Anterior cingulate cortex (tissue), 58 donors: ENCODE data around the gene NCK1.

Experiments
- DNase-seq, 58 donors: peaks; one replicate each; lab custom pipeline; 2025; lab: John Stamatoyannopoulos, UW

NCK1 gene

DNA sequence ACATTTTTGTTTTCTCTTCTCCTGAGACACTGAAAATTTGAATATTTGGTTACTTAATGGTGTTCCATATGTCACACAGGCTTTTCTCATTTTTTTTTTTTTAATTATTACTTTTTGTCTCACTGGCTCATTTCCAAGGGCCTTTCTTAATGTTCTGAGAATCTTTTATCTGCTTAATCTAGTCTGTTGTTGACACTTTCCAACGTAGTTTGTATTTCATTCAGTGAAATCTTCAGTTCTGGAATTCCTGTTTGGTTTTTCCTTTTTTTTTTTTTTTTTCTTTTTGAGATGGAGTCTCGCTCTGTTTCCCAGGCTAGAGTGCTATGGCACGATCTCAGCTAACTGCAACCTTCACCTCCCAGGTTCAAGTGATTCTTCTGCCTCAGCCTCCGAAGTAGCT is 42.7 kb downstream of the NCK1 start:
- no peak for DNase-seq

DNA sequence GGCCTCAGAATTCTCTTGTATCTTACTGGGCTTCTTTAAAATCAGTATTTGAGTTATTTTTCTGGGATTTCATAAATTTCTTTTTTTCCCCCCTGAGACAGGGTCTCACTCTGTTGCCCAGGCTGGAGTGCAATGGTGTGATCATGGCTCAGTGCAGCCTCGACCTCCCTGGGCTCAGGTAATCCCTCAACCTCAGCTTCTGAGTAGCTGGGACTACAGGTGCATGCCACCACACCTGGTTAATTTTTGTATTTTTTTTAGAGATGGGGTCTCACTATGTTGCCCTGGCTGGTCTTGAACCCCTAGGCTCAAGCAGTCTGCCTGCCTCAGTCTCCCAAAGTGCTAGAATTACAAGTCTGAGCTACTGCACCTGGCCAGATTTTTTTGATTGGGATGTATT is 43.5 kb downstream of the NCK1 start:
- no peak for DNase-seq

DNA sequence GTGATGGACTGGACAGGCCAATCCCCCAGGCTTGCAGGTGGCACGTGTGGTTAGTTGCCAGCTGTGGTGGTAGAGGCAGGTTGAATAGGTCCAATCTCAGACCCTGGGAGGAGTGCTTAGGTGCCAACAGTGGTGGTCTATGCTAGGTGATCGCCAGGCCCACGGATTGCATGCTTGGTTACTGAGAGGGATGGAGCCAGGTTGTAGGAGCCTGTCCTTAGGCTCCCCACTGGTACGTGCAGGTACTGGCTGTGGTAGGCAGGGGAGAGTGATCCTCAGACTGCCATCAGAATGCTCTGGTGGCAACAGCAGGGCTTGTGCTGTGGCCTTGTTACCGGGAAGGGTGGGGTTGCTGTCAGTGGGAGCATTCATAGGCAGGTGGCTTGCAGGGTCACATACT is 44.7 kb downstream of the NCK1 start:
- DNase-seq, result no peak

DNA sequence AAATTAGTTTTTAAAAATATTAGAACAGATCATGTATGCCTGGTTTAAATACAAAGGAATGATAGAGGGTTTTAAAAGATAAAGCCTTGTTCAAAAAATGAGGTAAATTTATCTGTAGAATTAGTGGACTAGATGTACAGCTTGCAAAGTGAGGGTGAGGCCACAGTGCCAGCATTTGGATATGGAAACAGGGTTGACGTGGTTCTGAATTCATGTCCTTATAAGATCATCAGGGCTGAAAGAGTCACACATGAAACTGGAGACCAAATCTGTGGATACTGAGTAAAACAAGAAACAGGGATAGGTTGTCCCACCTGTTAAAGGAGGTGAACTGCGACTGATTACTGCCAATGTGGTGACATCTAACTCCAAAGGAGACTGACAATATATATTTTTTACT is 46.3 kb downstream of the NCK1 start:
- no peak for DNase-seq

DNA sequence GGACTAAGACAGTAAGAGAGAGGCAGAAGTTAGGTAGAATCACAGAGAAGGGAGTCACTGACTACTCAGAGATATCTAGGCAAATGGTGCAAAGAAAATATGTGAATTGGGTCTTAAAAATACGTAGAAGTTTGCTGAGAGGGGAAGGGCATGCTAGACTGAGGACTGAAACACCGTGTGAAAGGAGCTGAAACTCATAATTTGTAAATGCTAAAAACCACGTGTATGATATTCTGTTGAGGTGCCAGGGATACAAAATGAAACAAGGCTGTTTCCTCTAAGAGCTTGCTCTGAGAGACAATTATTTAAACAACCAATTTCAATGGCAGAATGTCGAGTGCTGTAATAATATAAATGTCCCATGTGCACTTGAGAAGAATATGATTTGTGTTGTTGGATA is 47.2 kb downstream of the NCK1 start:
- no peak for DNase-seq

DNA sequence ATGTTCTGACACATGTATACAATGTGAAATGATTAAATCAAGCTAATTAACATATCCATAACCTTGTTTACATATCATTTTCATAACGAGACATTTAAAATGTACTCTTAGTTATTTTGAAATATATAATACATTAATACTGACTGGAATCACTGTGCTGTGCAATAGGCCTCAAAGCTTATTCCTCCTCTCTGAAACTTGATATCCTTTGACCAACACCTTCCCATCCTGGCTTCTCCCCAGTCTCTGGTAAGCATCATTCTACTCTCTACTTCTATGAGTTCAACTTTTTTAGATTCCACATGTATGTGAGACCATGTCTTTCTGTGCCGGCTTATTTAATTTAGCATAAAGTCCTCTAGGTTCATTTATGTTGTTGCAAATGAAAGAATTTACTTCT is 48.7 kb downstream of the NCK1 start:
- DNase-seq, result no peak

DNA sequence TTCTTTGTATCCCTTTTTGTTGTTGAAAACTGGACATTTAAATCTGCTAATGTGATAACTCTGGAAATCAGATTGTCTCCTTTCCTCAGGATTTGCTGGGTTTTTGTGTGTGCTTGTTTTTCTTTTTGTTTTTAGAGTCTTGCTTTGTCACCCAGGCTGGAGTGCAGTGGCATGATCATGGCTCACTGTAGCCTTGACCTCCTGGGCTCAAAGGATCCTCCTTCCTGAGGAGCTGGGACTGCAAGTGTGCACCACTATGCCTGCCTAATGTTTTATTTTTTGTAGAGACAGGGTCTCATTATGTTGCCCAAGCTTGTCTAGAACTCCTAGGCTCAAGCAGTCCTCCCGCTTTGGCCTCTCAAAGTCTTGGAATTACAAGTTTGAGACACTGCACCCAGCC is 51.2 kb downstream of the NCK1 start:
- no peak for DNase-seq

DNA sequence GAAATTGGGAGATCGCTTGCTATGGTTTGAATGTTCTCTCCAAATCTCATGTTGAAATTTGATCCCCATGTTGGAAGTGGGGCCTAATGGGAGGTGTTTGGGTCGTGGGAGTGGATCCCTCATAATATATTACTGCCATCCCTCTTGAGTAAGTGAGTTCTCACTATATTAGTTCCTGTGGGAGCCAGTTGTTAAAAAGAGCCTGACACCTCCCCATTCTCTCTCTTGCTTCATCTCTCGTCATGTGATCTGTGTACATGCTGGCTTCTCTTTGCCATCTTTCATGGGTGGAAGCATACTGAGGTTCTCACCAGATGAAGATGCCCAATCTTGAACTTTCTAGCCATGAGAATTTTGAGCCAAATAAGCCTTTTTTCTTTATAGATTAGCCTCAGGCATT is 52.7 kb downstream of the NCK1 start:
- DNase-seq, result no peak

DNA sequence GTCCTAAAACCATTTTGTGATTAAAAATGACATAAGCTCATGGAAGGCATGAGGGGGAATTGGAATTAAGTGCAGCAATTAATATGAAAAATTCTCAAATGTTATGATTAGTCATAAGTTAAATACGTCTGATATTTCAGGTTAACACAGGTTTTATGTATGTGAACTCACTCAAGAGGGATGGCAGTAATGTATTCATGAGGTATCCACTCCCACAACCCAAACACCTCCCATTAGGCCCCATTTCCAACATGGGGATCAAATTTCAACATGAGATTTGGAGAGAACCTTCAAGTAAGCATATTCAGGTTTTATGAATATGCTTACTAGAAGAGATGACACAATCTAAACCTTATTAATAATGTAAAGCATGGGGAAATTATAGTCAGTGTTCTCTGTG is 54.2 kb downstream of the NCK1 start:
- DNase-seq, result no peak

DNA sequence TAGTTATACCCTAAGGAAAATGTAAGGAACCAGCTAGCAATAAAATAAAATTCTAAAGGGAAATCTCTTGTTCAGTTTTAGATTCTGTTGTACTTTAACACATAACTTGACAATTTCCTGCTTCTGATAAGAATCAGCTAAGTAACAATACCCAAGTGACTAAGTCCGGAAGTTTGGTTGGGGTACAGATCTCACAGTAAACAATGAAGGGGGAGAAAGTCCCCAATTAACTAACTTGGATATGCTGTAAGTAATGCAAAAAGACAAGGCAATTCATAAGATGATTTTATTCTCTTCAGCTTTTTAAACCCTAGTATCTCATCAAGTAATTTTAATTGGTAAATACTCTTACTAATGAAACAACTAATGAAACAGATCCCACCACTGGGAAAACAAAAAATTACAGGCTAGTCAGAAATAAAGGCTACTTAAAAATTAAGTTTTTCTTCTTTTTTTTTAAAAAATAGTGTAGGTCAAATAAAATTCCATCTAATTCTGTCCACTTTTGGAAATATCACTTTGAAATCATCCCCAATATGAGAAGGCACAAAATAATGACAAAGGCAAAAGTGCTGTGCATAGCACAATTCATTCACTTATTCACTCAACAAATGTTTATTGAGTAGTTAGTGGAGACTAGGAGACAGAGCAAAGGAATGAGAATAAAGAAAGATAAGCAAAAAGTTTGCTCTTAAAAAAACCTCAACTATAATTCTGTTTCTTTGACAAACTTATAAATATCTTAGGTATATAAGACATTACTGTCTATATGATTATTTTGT is 58.0 kb downstream of the NCK1 start:
- no peak for DNase-seq

DNA sequence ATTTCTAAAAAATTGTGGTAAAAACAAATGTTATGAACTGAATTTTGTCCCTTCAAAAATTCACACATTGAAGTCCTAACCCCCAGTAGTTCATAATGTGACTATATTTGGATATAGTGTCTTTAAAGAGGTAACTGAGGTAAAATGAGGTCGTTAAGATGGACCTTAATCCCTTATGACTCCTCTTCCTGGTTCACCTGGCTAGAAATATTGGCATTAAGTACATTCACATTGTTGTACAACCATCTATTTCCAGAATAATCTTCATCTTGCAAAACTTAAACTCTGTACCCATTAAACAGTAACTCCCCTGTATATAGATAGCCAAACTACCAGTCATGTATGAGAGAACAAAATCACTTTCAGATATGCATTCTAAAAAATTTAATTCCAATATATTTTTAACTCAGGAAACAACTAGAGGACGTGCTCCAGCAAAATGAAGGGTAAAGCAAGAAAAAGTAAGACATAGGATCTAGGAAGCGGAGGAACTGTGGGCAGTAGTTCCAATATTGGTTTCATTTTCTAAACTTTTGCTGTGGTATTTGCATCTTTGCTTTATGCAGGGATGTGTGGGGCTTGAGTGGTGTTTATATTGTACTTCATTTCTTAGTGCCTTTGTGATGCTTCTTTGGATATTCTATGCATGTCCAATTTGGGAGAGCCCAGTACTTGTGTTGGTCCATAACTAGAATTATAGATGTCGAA is 59.0 kb downstream of the NCK1 start:
- DNase-seq, result no peak

DNA sequence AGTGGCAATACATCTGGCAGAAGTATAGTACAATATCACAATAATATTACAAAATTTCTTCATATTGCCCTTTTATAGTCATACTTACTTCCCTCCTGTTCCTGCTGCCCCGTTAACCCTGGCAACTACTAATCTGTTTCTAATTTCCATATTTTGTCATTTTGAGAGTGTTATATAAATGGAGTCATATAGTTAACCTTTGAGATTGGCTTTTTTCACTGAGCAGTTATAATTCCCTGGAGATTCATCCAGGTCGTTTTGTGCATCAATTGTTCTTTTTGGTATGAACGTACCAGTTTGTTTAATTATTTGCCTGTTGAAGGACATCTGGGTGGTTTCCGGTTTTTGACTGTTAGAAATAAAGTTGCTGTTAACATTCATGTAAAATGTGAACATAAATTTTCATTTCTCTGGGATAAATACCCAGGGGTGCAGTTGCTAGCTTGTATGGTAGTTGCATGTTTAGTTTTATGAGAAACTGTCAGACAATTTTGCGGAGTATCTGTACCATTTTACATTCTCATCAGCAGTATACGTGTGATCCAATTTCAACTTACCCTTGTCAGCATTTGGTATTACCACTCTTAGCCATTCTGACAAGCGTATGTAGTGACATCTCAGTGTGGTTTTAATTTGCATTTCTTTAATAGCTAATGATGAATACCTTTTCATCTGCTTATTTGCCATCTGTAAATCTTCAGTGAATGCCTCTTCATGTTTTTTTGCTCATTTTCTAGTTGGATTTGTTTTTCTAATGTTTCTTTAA is 63.6 kb downstream of the NCK1 start:
- no peak for DNase-seq

DNA sequence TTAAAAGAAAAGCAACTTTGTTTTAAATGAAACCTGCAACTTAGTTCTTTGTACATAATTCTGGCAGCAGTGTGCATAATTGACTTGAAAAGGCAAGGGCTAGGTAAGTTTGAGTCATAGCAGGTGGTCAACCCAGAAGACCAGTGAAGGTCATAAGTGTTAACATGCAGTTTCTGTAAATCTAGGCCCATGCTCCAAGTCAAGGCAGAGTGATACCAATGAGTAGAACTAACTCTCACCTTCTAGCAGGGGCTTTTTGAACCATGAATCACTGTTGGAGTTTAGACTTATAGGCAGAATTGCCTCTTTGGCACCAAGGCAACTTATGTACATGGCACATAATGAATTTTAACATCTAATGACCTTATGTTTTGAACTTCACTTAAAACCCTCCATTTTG is 66.2 kb downstream of the NCK1 start:
- DNase-seq, result no peak

DNA sequence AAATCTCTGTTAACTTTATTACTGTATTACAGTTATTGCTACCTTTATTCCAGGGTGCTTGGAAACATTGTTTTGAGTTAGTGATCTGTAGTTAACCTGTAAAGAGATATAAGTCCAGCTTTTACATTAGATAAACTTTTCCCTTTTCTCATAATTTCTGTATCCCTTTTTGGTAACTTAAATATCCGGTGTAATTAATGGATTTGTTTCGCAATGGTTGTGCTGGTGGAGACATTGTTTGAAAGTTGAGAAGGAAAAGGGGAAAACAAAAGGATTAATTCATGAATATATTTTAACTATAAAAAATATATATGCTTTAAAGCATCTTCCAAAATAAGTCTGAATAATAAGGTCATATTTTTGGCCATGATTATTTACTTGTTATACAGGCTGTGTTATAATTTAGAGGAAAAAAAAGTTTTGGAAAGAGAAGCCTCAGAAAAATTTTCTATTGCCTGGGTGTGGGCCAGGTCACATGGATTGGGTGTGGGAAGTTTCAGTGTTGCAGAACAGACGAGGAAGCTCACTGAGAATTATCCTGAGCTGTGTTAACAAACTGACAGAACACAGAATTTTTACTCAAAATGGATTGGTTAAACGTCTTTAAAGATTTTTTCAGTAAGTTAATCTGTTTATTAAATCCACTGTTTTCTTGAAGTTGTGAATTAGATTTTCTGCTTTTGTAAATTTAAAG is 68.1 kb downstream of the NCK1 start:
- DNase-seq, result peak in 11 of 58 donors; percentile 1 to 42 (median 3)

DNA sequence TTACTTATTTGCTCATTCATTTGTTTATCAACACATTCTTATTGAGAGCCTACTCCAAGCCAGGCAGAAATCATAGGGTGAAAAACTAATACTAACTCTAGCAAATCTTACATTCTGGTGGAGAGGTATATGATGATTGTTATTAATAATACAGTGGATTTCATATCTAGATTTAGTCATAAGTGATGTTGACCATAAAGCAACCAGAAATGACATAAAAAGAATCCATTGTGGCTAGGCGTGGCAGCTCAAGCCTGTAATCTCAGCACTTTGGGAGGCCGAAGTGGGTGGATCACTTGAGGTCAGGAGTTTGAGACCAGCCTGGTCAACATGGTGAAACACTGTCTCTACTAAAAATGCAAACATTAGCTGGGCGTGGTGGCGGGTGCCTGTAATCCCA is 69.6 kb downstream of the NCK1 start:
- no peak for DNase-seq

DNA sequence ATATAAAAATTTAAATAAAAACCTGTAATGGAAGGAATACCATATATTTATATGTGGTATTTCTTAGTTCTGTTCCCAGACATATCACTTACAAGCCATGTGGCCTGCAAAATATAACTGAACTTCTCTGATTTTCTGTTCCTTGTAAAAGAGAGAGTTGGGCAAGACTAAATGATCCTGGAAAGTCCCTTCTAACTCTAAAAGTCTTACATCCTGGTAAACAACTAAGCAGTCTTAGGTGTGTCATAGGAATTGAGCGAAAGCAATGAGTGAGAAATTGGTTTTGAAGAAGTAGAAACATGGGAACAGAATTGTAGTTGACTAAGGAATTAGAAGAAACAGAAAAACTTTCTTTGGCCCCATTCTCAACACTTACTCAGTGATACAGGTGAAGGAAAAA is 70.5 kb downstream of the NCK1 start:
- no peak for DNase-seq

DNA sequence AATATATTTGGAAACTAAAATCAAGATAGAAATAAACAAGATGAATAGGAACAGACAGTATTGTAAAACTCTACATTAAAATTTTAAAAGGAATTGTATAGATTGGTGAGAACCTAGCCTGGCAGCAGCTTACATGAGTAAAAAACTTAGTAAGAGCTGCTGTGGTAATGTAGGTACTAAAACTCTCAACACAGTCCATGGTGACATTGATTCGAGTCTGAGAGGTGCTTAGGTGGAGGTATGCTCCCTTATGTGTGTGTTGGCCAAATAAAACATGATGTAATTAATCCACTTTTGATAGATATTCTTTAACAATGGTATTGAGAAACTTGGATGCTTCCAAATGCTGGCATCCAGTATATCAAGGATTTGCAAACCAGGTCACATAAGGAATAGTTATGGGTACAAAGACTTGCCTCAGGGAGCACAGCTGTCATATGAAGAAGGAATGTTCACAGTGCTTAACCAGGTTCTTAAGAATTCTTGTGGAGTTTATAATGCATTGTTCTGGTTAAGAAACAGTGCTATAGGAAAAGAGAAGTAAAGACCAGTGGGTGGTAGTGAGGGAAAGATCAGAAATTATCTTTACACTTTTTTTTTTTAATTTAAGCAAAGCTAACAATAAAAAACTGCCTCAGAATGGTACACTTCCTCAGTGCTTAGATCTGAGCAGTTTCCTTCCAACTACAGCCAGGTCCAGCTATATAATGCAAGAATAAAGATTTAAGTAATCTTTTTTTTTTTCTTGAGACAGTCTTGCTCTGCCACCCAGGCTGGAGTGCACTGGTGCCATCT is 71.2 kb downstream of the NCK1 start:
- no peak for DNase-seq

DNA sequence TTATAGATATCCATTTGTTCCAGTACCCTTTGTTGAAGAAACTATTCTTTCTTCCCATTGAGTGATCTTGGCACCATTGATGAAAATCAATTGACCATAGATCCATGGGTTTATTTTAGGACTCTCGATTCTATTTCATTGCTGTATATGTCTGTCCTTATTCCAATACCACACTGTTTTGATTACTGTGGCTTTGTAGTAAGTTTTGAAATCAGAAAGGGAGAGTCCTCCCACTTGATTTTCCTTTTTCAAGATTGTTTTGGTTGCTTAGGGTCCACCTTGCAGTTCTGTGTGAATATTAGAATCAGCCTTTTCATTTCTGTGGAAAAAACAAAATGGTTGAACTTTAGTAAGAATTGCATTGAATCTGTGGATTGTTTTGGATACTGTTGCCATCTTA is 75.2 kb downstream of the NCK1 start:
- no peak for DNase-seq

DNA sequence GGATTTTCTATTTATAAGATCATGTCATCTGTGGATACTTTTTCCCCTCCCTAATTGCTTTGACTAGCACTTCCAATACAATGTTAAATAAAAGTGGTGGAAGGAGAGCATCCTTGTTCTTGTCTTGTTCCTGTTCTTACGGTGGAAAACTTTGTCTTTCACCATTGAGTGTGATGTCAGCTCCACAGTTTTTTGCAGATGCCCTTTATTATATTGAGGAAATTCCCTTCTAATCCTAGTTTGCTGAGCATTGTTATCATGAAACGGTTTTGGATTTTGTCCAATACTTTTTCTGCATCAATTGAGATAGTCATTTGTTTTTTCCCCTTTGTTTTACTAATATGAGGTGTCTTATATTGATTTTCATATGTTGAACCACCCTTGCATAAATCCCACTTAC is 75.8 kb downstream of the NCK1 start:
- no peak for DNase-seq

DNA sequence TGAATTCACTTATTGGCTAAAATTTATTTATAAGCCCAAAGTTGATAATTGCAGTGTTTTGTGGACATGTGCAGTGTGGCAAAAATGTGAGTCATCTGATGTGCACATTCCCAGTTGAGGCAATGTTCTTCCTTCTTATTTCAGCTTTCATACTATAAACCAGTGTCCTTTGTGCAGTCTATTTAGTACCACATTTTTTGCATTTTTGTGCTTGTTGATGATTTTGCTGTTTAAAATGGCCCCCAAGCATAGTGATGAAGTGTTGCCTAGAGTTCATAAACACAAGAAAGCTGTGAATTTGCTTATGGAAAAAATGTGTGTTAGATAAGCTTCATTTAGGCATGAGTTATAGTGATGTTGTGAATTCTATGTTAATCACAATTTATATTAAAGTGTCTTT is 76.3 kb downstream of the NCK1 start:
- no peak for DNase-seq
